ENCODE measurements around the gene CIRBP.

GRCh38 chr19:1264801-1265614 lies 4.1 kb upstream of the CIRBP start:
- TF ChIP-seq GTF2F1 (IDR thresholded peaks at IDR 0.05; ENCODE audit: low read length) (no peak), EED (CRISPR knock-in tag; IDR thresholded peaks at IDR 0.05) (no peak), ZNF589 (CRISPR knock-in tag; conservative IDR thresholded peaks at IDR 0.05) (0 out of 2 replicates have a peak, but pooled peaks have one; percentile 40), CTCF (CRISPR knock-in tag; IDR thresholded peaks at IDR 0.05) (peak; percentile 15; the same call in 1 of the 2 replicates), MIER2 (CRISPR knock-in tag; IDR thresholded peaks at IDR 0.05) (no peak)
- TF ChIP-seq, protein P1, sequence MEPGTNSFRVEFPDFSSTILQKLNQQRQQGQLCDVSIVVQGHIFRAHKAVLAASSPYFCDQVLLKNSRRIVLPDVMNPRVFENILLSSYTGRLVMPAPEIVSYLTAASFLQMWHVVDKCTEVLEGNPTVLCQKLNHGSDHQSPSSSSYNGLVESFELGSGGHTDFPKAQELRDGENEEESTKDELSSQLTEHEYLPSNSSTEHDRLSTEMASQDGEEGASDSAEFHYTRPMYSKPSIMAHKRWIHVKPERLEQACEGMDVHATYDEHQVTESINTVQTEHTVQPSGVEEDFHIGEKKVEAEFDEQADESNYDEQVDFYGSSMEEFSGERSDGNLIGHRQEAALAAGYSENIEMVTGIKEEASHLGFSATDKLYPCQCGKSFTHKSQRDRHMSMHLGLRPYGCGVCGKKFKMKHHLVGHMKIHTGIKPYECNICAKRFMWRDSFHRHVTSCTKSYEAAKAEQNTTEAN (CRISPR knock-in tag; conservative IDR thresholded peaks at IDR 0.05) = 0 out of 2 replicates have a peak, but pooled peaks have one; percentile 27

All from HepG2 (cell line).